HG03565 (cell line): ENCODE measurements around the gene ATP6V1G2.
A peak's percentile ranks its signal among the peaks of the same experiment; 100 is the strongest.
"Not testable (repeated sequence)": the region's sequence is repeated elsewhere in the genome, so short reads cannot be mapped to it uniquely, and the experiment has no call there.

Experiments
- ATAC-seq: cut with Tn5 transposase; IDR thresholded peaks from one replicate; pipeline ENCODE4 v1.9.1; 2021; ENCODE audit warnings: mild to moderate bottlenecking, moderate library complexity; ENCODE audit not compliant: unreplicated experiment

The ATP6V1G2 gene

GRCh38 chr6:31546339-31546957, at the start of gene ATP6V1G2:
ATP6V1G2 (minus strand) TSS chr6:31546608; CDS start chr6:31546559, 49 bp downstream.
- peak; percentile 45 for ATAC-seq

- ATAC-seq: no peak
Observed at GRCh38 chr6:31592396-31592771, 46.0 kb upstream of the ATP6V1G2 start.

GRCh38 chr6:31590691-31591090, 44.3 kb upstream of the ATP6V1G2 start:
- ATAC-seq: not testable (repeated sequence)

- ATAC-seq: no peak
Observed at GRCh38 chr6:31588871-31589650, 42.7 kb upstream of the ATP6V1G2 start.

DNA sequence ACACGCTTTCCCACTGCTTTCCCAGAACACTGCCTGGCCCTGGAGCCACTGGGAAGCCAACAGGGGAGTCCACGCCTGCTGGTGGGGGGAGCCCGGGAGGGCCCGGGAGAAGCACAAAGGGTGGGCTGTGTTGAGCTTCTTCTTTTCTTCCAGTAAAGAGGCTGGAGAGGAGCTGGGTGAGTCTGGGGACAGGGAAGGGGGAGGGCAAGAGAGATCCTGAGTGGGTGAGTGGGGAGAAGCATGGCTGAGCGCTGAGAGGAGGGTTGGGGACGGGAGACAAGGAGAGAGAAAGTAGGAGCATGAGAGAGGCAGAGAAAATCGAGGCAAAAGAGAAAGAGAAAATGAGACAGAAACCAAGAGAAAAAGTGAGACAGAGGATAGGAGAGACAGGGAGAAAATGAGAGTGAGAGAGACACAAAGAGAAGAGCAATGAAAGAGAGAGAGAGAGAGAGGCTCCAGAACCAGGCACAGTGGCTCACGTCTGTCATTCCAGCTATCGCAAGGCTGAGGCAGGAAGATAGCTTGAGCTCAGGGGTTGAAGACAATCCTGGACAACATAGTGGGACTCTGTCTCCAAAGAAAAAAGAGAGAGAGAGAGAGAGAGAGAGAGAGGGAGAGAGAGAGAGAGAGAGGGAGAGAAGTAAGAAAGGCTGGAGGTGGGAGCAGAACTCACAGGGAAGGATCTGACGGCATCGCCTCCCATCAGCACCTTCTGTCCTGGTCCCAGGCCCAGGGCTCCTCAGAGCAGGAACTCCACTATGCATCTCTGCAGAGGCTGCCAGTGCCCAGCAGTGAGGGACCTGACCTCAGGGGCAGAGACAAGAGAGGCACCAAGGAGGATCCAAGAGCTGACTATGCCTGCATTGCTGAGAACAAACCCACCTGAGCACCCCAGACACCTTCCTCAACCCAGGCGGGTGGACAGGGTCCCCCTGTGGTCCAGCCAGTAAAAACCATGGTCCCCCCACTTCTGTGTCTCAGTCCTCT, 41.7 kb upstream of the ATP6V1G2 start:
- no peak for ATAC-seq

- ATAC-seq: no peak
Observed at GRCh38 chr6:31586599-31587281, 40.3 kb upstream of the ATP6V1G2 start.

- ATAC-seq: no peak
Observed at GRCh38 chr6:31586008-31586407, 39.6 kb upstream of the ATP6V1G2 start, which contains the start of gene LST1. LST1 (plus strand) TSS chr6:31586277; CDS start chr6:31587300, 1,023 bp downstream.

DNA sequence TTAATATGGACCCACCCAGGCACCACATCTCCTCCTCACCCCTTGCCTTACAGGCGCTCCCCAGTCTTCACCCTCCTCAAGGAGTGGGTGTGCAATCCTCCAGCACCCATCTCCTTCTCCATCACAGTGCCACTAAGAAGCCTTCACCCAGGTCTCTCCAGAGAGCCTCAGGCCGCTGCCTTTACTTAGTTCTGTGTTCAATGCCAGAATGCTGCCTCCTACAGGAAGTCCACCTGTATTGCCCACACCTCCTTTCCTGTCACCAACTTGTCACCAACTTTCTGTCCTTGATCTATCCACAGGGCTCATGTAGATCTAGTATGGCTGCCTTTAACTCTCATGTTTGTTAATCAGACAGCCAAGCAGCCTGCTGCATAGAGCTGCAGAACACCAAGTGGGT, 39.1 kb upstream of the ATP6V1G2 start:
- ATAC-seq: no peak

DNA sequence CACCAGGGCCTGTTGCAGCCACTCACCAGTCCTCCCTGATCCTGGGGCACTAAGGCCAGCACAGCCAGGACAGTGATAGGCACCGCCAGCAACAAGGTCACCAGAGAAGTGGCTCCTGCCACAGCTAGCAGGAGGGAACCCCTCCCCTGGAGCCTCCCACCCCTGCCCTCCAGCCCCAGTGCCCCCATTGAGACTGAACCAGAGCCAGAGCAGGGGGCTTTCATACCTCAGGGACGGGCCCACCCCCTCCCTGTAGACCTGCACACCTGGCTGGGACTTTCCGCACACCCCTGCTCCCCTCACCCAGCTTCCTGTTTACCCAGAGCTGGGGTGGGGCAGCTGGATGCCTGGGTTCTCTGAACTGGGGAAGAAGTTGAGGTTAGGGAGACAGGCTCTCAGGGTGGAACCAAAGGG, 35.8 kb upstream of the ATP6V1G2 start, which contains the start of gene LTB:
Gene LTB, minus strand, starts transcription at position 195 of the 414 bp plus-strand sequence. Its CDS starts 7 bp downstream, at position 188.
- no peak for ATAC-seq

GRCh38 chr6:31581434-31582229, 35.2 kb upstream of the ATP6V1G2 start:
- ATAC-seq: no peak

- peak; percentile 54 for ATAC-seq
Observed at GRCh38 chr6:31580807-31581433, 34.5 kb upstream of the ATP6V1G2 start.

GRCh38 chr6:31580438-31580740, 34.0 kb upstream of the ATP6V1G2 start:
- ATAC-seq: no peak

DNA sequence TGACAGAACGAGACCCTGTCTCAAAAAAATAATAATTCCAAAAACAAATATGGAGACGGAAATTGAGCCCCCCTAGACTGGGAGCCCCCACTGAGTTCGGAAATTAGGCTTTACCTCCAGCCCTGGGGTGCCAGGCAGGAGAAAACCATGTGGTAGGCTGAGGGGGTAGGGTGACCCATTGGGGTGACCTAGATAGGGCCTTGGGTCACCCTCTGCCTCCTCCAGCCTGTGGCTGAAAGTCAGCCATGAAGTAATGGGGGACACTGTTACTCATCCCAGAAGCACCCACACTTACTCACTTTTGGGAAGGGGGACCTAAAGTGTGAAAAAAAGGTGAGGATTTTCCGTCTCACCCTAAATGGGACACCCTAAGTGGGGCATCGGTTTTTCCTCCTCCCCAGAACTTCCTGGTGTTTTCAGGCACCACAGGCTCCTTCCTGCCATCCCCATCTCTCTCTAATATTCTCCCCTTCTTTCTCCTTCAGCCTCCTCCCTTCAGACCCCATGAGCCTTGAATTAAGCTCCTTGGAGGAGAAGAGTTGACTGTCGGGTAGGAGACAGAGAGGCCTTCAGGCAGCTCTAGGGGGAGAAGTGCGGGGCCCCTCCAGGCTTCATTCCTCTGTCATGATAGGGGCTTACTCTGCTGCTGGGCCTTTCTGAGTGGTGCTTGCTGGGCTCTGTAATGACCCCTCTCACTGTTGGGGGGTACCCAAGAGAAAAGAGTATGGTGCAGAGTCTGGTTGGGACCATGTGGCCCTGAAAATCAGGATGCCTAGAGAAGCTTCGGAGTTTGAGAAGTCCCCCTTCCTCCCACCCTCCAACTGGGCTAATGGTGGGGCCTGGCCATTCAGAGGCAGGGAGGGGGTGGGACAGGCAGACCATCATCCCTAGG, 33.4 kb upstream of the ATP6V1G2 start:
- no peak for ATAC-seq

GRCh38 chr6:31579119-31579505, 32.7 kb upstream of the ATP6V1G2 start:
- ATAC-seq: no peak

GRCh38 chr6:31578184-31579118, 32.0 kb upstream of the ATP6V1G2 start:
- no peak for ATAC-seq

- ATAC-seq: no peak
Observed at GRCh38 chr6:31577579-31577966, 31.2 kb upstream of the ATP6V1G2 start.

DNA sequence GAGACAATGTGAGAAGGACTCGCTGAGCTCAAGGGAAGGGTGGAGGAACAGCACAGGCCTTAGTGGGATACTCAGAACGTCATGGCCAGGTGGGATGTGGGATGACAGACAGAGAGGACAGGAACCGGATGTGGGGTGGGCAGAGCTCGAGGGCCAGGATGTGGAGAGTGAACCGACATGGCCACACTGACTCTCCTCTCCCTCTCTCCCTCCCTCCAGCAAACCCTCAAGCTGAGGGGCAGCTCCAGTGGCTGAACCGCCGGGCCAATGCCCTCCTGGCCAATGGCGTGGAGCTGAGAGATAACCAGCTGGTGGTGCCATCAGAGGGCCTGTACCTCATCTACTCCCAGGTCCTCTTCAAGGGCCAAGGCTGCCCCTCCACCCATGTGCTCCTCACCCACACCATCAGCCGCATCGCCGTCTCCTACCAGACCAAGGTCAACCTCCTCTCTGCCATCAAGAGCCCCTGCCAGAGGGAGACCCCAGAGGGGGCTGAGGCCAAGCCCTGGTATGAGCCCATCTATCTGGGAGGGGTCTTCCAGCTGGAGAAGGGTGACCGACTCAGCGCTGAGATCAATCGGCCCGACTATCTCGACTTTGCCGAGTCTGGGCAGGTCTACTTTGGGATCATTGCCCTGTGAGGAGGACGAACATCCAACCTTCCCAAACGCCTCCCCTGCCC, 30.6 kb upstream of the ATP6V1G2 start:
- no peak for ATAC-seq
